Right hindlimb (tissue), 1 donor: ENCODE data around the gene THSD1.
"Not testable (repeated sequence)": the region's sequence is repeated elsewhere in the genome, so short reads cannot be mapped to it uniquely, and the experiment has no call there.

Experiments
- DNase-seq: peaks from one replicate; pipeline ENCODE4 v3.0.0-alpha.2; 2018

The THSD1 gene

GRCh38 chr13:52408071-52408658 lies 2.2 kb upstream of the THSD1 start:
- not testable (repeated sequence) for DNase-seq

- not testable (repeated sequence) for DNase-seq
Observed at GRCh38 chr13:52407436-52407835, 1.5 kb upstream of the THSD1 start.

GRCh38 chr13:52406629-52407028 lies 657 bp upstream of the THSD1 start:
- no peak for DNase-seq

GRCh38 chr13:52405369-52405766 lies 604 bp downstream of the THSD1 start:
- no peak for DNase-seq

- no peak for DNase-seq
Observed at GRCh38 chr13:52399708-52400107, 6.3 kb downstream of the THSD1 start.

- no peak for DNase-seq
Observed at GRCh38 chr13:52399046-52399445, 6.9 kb downstream of the THSD1 start.

GRCh38 chr13:52395704-52396103 lies 10.3 kb downstream of the THSD1 start:
- no peak for DNase-seq

GRCh38 chr13:52394586-52394985 lies 11.4 kb downstream of the THSD1 start:
- DNase-seq: no peak

- DNase-seq: no peak
Observed at GRCh38 chr13:52393572-52394357, 12.2 kb downstream of the THSD1 start.

GRCh38 chr13:52387721-52388120 lies 18.3 kb downstream of the THSD1 start:
- DNase-seq: no peak

- DNase-seq: no peak
Observed at GRCh38 chr13:52385870-52386269, 20.1 kb downstream of the THSD1 start.

GRCh38 chr13:52383366-52383765 lies 22.6 kb downstream of the THSD1 start:
- no peak for DNase-seq

GRCh38 chr13:52378312-52378711 lies 27.7 kb downstream of the THSD1 start:
- no peak for DNase-seq

GRCh38 chr13:52377898-52378297 lies 28.1 kb downstream of the THSD1 start:
- no peak for DNase-seq

GRCh38 chr13:52374873-52375411 lies 31.0 kb downstream of the THSD1 start:
- no peak for DNase-seq

- no peak for DNase-seq
Observed at GRCh38 chr13:52374389-52374788, 31.6 kb downstream of the THSD1 start.

- DNase-seq: not testable (repeated sequence)
Observed at GRCh38 chr13:52373277-52373676, 32.7 kb downstream of the THSD1 start.

- no peak for DNase-seq
Observed at GRCh38 chr13:52371736-52372247, 34.2 kb downstream of the THSD1 start.

- DNase-seq: peak; percentile 46
Observed at GRCh38 chr13:52366291-52366690, 39.7 kb downstream of the THSD1 start.

GRCh38 chr13:52362169-52362887 lies 43.6 kb downstream of the THSD1 start:
- DNase-seq: not testable (repeated sequence)

GRCh38 chr13:52361225-52361624 lies 44.7 kb downstream of the THSD1 start:
- DNase-seq: no peak

- peak; percentile 81 for DNase-seq
Observed at GRCh38 chr13:52359534-52359933, 46.4 kb downstream of the THSD1 start.

GRCh38 chr13:52356327-52356726 lies 49.6 kb downstream of the THSD1 start:
- DNase-seq: no peak
